H54 (cell line): ENCODE results near the gene TTLL1.
A peak's percentile ranks its signal among the peaks of the same experiment; 100 is the strongest.
"Not testable (repeated sequence)": the region's sequence is repeated elsewhere in the genome, so short reads cannot be mapped to it uniquely, and the experiment has no call there.

ENCODE experiments used
- DNase-seq: peaks from one replicate; pipeline ENCODE4 v3.0.0; 2011; ENCODE audit warnings: low spot score, mixed read lengths; ENCODE audit not compliant: insufficient read length
- FAIRE-seq: peaks from 3 replicates; lab custom pipeline; 2011; peaks lifted over from hg19 to GRCh38; lab: Jason Lieb, UNC
- POLR2A ChIP-seq: IDR thresholded peaks from 2 replicates; pipeline ENCODE4 v1.6.1; 2011; ENCODE audit warnings: low read depth, mild to moderate bottlenecking, low read length

Gene TTLL1

GRCh38 chr22:43006016-43006505, 83.1 kb downstream of the TTLL1 start:
- no peak for FAIRE-seq
- DNase-seq = no peak
- no peak for TF ChIP-seq POLR2A

GRCh38 chr22:43005106-43005505, 84.1 kb downstream of the TTLL1 start:
- TF ChIP-seq POLR2A = no peak
- DNase-seq = no peak
- FAIRE-seq = no peak

DNA sequence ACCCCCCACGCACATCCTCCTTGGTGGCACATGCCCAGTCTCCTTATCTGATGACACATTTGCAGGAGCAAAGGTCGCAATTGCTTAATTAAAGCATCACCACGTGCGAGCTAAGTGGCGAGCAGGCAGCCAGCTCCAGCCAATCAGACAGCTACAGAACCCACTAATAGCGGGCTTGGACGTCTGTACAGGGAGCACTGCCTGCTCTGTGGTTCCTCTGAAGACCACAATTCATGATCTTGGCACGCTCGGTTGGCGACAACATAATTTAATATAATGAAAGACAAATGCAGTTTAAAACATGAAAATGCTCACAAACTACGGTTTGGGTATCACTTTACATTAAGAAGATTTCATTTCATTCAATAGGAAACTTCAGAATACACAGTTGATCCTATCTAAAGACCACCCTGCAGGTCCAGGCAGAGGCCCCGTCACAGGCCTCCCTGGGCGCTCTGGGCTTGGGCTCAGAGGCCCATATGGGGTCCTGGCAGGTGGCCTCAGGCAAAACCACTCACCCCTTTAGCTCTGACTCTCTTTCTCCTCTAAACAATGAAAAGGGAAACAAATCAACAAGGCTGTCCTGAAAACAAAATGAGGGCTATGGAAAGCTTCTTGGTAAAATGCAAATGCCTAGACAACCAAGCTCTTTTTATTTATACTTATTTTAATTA, 84.7 kb downstream of the TTLL1 start:
- no peak for DNase-seq
- no peak for TF ChIP-seq POLR2A
- FAIRE-seq = no peak

- TF ChIP-seq POLR2A = no peak
- FAIRE-seq (peak; percentile 30), DNase-seq (no peak)
Measured at GRCh38 chr22:43002202-43002586, 87.0 kb downstream of the TTLL1 start.

DNA sequence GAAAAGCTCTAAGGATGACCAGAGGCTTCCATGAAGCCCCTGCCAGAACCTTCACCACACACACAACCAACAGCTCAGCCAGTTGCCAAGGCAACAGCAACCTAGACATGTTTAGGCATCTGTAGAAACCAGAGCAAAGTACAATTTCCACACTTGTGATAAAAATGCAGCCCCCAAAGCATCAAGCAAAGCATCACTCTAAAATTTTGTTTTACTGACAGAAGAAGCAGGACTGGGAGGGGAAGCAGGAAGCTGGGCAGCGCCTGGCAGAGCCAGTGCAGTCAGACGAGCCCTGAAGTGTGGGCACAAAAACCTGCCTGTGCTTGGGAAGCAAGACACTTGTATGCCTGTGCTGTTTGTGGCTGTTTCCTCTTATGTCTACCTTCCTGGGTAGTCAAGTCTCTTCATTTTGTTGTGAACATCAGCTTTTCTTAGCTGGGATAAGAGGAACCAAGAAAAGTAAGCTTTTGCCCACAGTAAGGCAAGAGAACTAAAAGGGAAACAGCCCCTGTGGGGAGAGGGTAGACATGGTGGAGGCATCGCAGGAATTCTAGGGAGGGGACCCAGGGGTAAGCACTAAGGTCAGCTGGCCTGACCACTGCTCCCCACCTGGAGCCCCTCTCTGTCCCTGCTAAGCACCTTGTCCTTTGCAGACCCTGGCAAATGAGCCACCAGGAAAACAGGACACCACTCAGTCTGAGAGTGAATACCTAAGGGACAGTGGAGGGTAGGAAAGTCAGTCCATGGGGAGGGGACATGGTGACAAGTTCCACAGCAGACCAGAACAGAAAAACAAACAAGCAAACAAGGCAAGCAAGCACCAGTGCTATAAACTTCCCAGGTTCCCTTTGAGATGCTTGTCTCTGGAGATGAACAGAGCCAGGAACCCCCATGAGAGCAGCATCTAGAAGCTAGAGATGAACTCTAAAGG, 87.7 kb downstream of the TTLL1 start:
- no peak for TF ChIP-seq POLR2A
- no peak for FAIRE-seq

DNA sequence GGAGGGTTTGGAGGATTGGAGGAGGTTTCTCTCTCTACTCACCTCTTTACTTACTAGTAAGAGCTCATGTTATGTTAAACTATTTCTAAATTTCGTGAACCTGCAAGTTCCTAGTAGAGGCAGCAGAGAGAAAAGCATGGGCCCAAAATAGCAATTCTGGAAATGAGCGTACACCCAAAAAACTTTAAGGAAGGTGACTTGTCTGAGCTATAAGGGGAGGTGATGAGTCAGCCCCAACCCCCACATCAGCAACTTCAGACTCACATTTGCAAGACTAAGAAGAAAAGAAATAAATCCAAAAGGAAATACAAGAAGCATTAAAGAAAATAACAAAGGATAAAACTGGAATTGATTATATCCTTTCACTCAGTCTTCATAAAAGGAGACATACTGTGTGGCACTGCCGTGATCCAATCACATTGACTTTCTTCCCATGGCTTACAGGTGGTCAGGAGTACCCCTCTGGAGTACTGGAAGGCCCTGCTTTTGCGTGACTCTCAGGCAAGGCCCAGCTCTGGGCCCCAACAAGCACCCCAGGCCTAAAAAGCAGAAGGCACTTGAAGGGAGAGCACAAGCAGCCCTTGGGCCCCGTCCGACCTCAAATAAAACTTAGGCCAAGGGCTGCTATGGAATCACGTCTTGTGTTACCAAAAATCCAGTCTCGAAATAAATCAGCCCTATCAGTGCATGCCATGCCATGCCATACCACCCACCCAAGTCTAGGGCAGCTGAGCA, 88.6 kb downstream of the TTLL1 start:
- TF ChIP-seq POLR2A = no peak
- no peak for FAIRE-seq
- DNase-seq = no peak

More for the DNA sequence above, 87.7 kb downstream of the TTLL1 start:
- no peak for DNase-seq

GRCh38 chr22:42997582-42998090, 91.6 kb downstream of the TTLL1 start:
- FAIRE-seq (no peak), DNase-seq (no peak)
- no peak for TF ChIP-seq POLR2A

DNA sequence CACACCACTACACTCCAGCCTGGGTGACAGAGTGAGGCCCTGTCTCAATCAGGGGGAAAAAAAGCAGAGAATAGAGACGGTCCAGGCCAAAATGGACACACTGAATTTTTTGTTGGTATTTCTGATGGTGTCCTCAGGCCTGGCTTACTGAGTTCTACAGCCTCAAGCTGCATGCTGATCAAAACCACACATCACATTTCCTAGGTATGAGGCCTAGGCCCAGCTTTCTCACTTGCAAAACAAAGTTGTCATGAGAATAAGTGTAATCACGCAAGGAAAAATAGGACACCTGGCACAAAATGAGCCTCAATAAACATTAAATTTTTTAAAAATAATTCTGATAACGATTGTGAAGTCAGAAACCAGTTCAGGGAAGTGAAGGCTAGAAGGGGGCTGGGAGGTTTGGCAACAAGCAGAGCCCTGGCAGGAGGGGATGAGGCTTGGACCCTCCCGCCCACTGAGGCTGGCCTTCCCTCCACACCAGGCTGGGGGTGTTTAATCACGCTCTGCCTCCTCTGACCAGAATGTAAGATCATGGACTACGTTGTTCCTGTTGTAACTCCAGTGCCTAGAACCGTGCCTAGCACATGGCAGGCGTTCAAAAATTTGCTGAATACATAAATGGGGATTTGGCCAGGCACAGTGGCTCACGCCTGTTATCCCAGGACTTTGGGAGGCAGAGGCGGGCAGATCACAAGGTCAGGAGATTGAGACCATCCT, 92.4 kb downstream of the TTLL1 start:
- no peak for FAIRE-seq
- TF ChIP-seq POLR2A = no peak
- no peak for DNase-seq

GRCh38 chr22:42995654-42996053, 93.5 kb downstream of the TTLL1 start:
- not testable (repeated sequence) for FAIRE-seq, DNase-seq

DNA sequence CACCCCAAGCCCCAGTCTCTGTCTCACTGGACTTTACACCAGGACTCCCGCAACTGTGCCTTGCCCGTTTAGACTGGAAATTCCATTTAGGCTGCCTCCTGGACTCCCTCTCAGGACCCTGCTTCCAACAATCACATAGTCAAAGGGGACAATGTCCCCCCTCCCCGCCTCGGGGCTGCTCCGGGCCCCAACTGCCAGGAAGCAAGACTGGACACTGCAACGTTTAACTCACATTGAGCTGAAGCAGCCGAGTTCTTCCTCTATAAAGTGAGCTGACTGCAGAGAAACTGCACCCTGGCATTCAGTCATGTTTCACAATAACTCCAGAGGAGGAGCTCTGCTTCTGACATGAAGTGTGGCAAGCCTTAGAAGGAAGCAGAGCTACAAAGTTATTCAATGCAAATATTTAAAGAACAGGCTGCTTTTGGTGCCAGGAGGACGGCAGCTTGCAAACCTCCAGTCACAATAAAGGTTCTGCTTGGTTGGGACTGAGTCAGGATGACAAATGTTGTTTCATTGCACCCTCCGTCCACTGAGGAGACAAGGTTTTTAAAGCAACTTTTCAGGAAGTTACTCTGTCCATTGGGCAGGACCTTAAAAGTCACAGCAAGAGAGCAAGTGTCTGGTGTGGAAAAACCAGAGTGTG, 94.2 kb downstream of the TTLL1 start:
- no peak for TF ChIP-seq POLR2A
- FAIRE-seq = peak; percentile 62
- DNase-seq = no peak

DNA sequence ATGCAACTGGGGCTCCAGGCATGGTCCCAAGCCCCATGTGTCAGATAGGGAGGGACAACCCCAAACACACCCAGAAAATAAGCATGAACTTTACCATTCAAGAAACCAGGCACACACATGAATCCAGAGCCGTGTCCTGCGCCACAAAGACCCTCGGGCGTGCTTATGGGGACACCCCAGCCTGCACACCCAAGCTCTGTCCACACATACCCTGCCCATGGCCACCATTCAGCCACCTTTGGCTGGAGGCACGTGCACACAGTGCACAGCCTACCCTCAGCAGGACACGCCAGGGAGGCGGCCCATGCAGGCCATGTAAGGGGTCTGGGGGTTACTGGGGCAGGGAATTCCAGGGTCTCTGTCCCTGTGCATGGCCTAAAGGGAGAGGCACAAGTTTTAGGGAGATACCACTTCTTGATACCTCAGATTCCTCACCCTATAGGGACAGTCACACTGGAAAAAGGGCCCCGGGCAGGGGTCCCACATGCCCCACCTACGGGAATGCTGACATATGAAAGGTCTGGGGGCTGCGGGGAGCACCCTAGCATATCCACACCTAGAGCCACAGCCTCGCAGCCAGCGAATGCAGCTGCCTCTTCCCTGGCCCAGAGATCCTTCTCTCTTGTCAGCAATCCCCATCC, 94.8 kb downstream of the TTLL1 start:
- no peak for TF ChIP-seq POLR2A
- no peak for FAIRE-seq
- no peak for DNase-seq

DNA sequence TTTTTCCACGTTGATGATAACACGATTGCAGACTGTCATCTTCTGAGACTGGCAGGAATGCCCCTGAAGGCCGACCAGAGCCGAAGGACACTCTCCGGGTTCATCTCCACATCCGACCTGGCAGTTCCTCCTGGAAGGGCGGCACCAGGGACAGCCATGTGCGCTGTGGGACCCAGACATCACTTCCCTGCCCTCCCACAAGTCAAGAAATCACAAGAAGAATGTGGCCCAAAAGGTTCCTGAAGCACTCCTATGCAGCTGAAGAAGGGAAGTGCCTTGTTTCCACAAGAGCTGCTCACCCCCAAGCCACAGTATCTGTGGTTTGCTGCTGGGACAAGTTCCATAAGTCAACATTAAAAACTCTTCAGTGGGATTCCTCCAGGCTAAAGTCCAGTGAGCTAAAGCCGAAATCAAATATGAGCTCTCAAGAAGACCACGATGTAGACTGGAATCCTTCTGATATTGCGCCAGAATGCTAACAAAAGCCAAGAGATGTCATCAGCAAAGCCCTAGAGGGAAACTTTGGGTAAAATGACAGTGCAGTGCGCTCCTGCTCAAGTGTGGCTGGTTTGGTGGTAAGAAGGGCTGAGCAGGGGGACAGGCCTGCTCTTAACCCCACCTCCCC, 95.4 kb downstream of the TTLL1 start:
- FAIRE-seq (no peak), DNase-seq (no peak)
- TF ChIP-seq POLR2A = no peak
